Thoracic aorta (tissue), 2 donors: Measurements from ENCODE around the gene WDR17. TPM values are rescaled to one million over a fixed set of nuclear protein-coding genes. Genes with fewer than 3 reads are reported as not detected.

Source experiments
- ATAC-seq: fragments of 150-250 bp; one replicate; pipeline ENCODE4 v1.8.0; 2017; ENCODE audit warnings: low read depth; ENCODE audit not compliant: insufficient number of reproducible peaks, low FRiP score
- DNase-seq: peaks from one replicate; pipeline ENCODE4 v3.0.0-alpha.2; 2020; ENCODE audit warnings: low spot score
- H3K27ac ChIP-seq, 2 donors: fragments of 200-600 bp; sonication (generic); 1 replicate in 1 of 2; 2 replicates in 1 of 2; pipeline ENCODE4 v1.5.1; 2016; ENCODE audit warnings: mild to moderate bottlenecking in 2 of 2, moderate library complexity in 2 of 2
- H3K27me3 ChIP-seq: fragments of 200-600 bp; sonication (generic); replicated peaks from 2 replicates; pipeline ENCODE4 v1.6.0; 2016; ENCODE audit warnings: mild to moderate bottlenecking; ENCODE audit not compliant: insufficient read depth
- H3K36me3 ChIP-seq: fragments of 200-600 bp; sonication (generic); one replicate; pipeline ENCODE4 v1.5.1; 2016
- H3K4me1 ChIP-seq, 2 donors: fragments of 200-600 bp; sonication (generic); 1 replicate in 1 of 2; 2 replicates in 1 of 2; pipeline versions ENCODE4 v1.5.1 to v1.6.0; 2016; ENCODE audit warnings: low read depth in 2 of 2, mild to moderate bottlenecking in 1 of 2; ENCODE audit not compliant: control insufficient read depth in 1 of 2
- H3K4me3 ChIP-seq: fragments of 200-600 bp; sonication (generic); 2 replicates; pipeline ENCODE4 v1.5.1; 2016; ENCODE audit warnings: mild to moderate bottlenecking
- H3K9me3 ChIP-seq: fragments of 200-600 bp; sonication (generic); 2 replicates; pipeline ENCODE4 v1.5.1; 2016
- CTCF ChIP-seq: fragments of 200-600 bp; sonication (generic); IDR thresholded peaks from one replicate; pipeline ENCODE4 v1.5.1; 2019; ENCODE audit warnings: antibody characterized with exemption
- total RNA-seq, 2 donors: library from RNA; depleted of rRNA; stranded (reverse); fragments of >200 nt; gene quantifications; one replicate each; pipeline versions ENCODE4 v1.1.0 to v1.2.3, GENCODE V29; 2016

The WDR17 gene
- total RNA-seq, 2 donors from 2014 or later, result 1.7 to 5.3 TPM

- no peak overlapping the region for H3K4me3 ChIP-seq
- no peak for ATAC-seq
- no peaks in the 10 kb centered on the region for H3K36me3 ChIP-seq
- H3K4me1 ChIP-seq, result no peaks in the 10 kb centered on the region
- TF ChIP-seq CTCF, result no peak
- no peak for DNase-seq
- H3K27me3 ChIP-seq, result no peaks in the 10 kb centered on the region
- no peaks in the 10 kb centered on the region for H3K9me3 ChIP-seq
- no peak overlapping the region for H3K27ac ChIP-seq
These were observed 11.9 kb upstream of the WDR17 start for GRCh38 chr4:176053785-176054184.

- no peaks in the 10 kb centered on the region for H3K9me3 ChIP-seq
- H3K4me1 ChIP-seq, result no peaks in the 10 kb centered on the region
- no peaks in the 10 kb centered on the region for H3K36me3 ChIP-seq
- no peaks in the 10 kb centered on the region for H3K27me3 ChIP-seq
- no peak for DNase-seq
- H3K27ac ChIP-seq, result no peak overlapping the region
- H3K4me3 ChIP-seq, result no peak overlapping the region
- TF ChIP-seq CTCF, result peak; percentile 12
- ATAC-seq, result peak; percentile 49
These were observed 10.7 kb upstream of the WDR17 start for GRCh38 chr4:176054942-176055341.

GRCh38 chr4:176063718-176064117, 1.9 kb upstream of the WDR17 start:
- no peak for DNase-seq
- TF ChIP-seq CTCF, result no peak
- Histone ChIP-seq H3K27ac (no peak overlapping the region), H3K9me3 (no peaks in the 10 kb centered on the region), H3K36me3 (no peaks in the 10 kb centered on the region), H3K27me3 (no peaks in the 10 kb centered on the region), H3K4me3 (no peak overlapping the region), H3K4me1 (peaks cover 0 to 5% of the 10 kb centered on the region in 2 donors)
- no peak for ATAC-seq

GRCh38 chr4:176064539-176064938, 1.1 kb upstream of the WDR17 start:
- Histone ChIP-seq H3K9me3 (no peaks in the 10 kb centered on the region), H3K27me3 (no peaks in the 10 kb centered on the region), H3K4me3 (no peak overlapping the region), H3K36me3 (no peaks in the 10 kb centered on the region), H3K4me1 (peaks cover 0 to 5% of the 10 kb centered on the region in 2 donors), H3K27ac (no peak overlapping the region)
- DNase-seq (no peak), ATAC-seq (no peak)
- TF ChIP-seq CTCF, result no peak

GRCh38 chr4:176066757-176067156, 1.1 kb downstream of the WDR17 start:
- Histone ChIP-seq H3K4me1 (peaks cover 0 to 5% of the 10 kb centered on the region in 2 donors), H3K4me3 (no peak overlapping the region), H3K9me3 (no peaks in the 10 kb centered on the region), H3K27ac (no peak overlapping the region), H3K27me3 (no peaks in the 10 kb centered on the region), H3K36me3 (no peaks in the 10 kb centered on the region)
- no peak for DNase-seq
- TF ChIP-seq CTCF, result no peak
- no peak for ATAC-seq
